ENCODE data around the gene DPH3. TPM values are rescaled to one million over a fixed set of nuclear protein-coding genes. Genes with fewer than 3 reads are reported as not detected.

The DPH3 gene
- total RNA-seq, 2 experiments from 2014 or later, result 7.3 to 19.0 TPM

- Histone ChIP-seq H3K4me2 (ENCODE audit: low read length) (no peak overlapping the region), H2AFZ (ENCODE audit: low read length) (no peak overlapping the region), H3K79me2 (ENCODE audit: insufficient read depth, low read depth, low read length) (no peaks in the 10 kb centered on the region), H3K9me3 (ENCODE audit: low read length) (no peaks in the 10 kb centered on the region), H3K27ac (ENCODE audit: low read depth, low read length, poor library complexity, severe bottlenecking) (no peak overlapping the region), H3K4me3 (ENCODE audit: low read depth, low read length, poor library complexity, severe bottlenecking) (no peak overlapping the region), H3K36me3 (ENCODE audit: insufficient read depth, low read length) (peaks cover 17% of the 10 kb centered on the region; the same call in 1 of the 2 replicates), H3K9me2 (ENCODE audit: insufficient read depth, low read length) (no peaks in the 10 kb centered on the region), H4K20me1 (ENCODE audit: insufficient read depth, low read length) (no peaks in the 10 kb centered on the region), H3K4me1 (ENCODE audit: insufficient read depth, low read length, poor library complexity, severe bottlenecking) (no peaks in the 10 kb centered on the region)
- DNase-seq (ENCODE audit: low spot score), result no peak
- intact Hi-C loops (cut with micrococcal nuclease; ENCODE audit: unreplicated experiment), result no loop called here
- TF ChIP-seq CTCF (conservative IDR thresholded peaks at IDR 0.05; ENCODE audit: low read length), result no peak
- CTCF ChIA-PET (ENCODE audit: unreplicated experiment), result no interaction called here
- no TSS peak for BruUV-seq (replicated peaks)
- POLR2A ChIA-PET, result interaction anchor here (0.6 to 1.4 kb wide), 3 partner anchors 8 to 1059 kb away, joined by 3 to 5 read pairs (median 4); partner anchors contain the start of genes DPH3 and OXNAD1
These were observed 9.4 kb downstream of the DPH3 start for GRCh38 chr3:16255326-16255725.

- H3K4me1 ChIP-seq (ENCODE audit: insufficient read depth, low read length, poor library complexity, severe bottlenecking), result no peaks in the 10 kb centered on the region
- no peak overlapping the region for H2AFZ ChIP-seq (ENCODE audit: low read length)
- H3K4me3 ChIP-seq (ENCODE audit: low read depth, low read length, poor library complexity, severe bottlenecking), result no peak overlapping the region
- CTCF ChIA-PET (ENCODE audit: unreplicated experiment), result no interaction called here
- DNase-seq (ENCODE audit: low spot score), result no peak
- H3K9me2 ChIP-seq (ENCODE audit: insufficient read depth, low read length), result no peaks in the 10 kb centered on the region
- no peak overlapping the region for H3K27ac ChIP-seq (ENCODE audit: low read depth, low read length, poor library complexity, severe bottlenecking)
- H3K79me2 ChIP-seq (ENCODE audit: insufficient read depth, low read depth, low read length), result no peaks in the 10 kb centered on the region
- BruUV-seq (replicated peaks), result no TSS peak
- POLR2A ChIA-PET, result interaction anchor here (0.6 to 1.4 kb wide), 3 partner anchors 9 to 1058 kb away, joined by 3 to 5 read pairs (median 4); partner anchors contain the start of genes DPH3 and OXNAD1
- no peaks in the 10 kb centered on the region for H3K9me3 ChIP-seq (ENCODE audit: low read length)
- no peak for TF ChIP-seq EZH2phosphoT487 (IDR thresholded peaks at IDR 0.05; ENCODE audit: borderline replicate concordance, low read depth, low read length)
- TF ChIP-seq CTCF (conservative IDR thresholded peaks at IDR 0.05; ENCODE audit: low read length), result no peak
- intact Hi-C loops (cut with micrococcal nuclease; ENCODE audit: unreplicated experiment), result no loop called here
- H3K4me2 ChIP-seq (ENCODE audit: low read length), result no peak overlapping the region
- peaks cover 13% of the 10 kb centered on the region; the same call in 1 of the 2 replicates for H3K36me3 ChIP-seq (ENCODE audit: insufficient read depth, low read length)
- H4K20me1 ChIP-seq (ENCODE audit: insufficient read depth, low read length), result no peaks in the 10 kb centered on the region
These were observed 9.8 kb downstream of the DPH3 start for GRCh38 chr3:16254916-16255315.

DNA sequence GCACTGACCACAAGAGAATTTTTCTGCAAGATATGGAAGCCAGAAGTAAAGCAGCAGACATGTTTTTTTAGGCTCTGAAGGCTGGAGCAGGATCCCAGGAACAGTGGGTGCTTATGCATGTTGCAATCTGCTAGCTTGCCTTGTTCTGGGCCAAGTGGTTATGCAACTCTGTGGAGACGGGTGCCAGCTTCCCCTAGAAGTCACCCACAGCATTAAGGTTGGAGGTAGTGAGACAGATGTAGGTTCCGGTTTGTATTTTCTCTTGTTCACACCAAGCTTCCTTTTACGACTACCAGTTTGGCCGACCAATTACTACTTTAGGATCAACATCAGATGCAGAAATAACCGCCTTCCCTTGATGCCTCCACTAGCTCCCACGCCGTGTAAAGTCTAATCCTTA, 11.1 kb downstream of the DPH3 start:
- Histone ChIP-seq H3K9me3 (ENCODE audit: low read length) (no peaks in the 10 kb centered on the region), H3K9me2 (ENCODE audit: insufficient read depth, low read length) (no peaks in the 10 kb centered on the region), H3K27ac (ENCODE audit: low read depth, low read length, poor library complexity, severe bottlenecking) (no peak overlapping the region), H4K20me1 (ENCODE audit: insufficient read depth, low read length) (no peaks in the 10 kb centered on the region), H3K36me3 (ENCODE audit: insufficient read depth, low read length) (no peaks in the 10 kb centered on the region), H3K4me1 (ENCODE audit: insufficient read depth, low read length, poor library complexity, severe bottlenecking) (no peaks in the 10 kb centered on the region), H2AFZ (ENCODE audit: low read length) (no peak overlapping the region), H3K4me2 (ENCODE audit: low read length) (no peak overlapping the region), H3K79me2 (ENCODE audit: insufficient read depth, low read depth, low read length) (no peaks in the 10 kb centered on the region), H3K4me3 (ENCODE audit: low read depth, low read length, poor library complexity, severe bottlenecking) (no peak overlapping the region)
- ChIA-PET CTCF (ENCODE audit: unreplicated experiment) (no interaction called here), POLR2A (interaction anchor here (0.7 to 0.9 kb wide), 3 partner anchors 10 to 832 kb away, joined by 3 to 4 read pairs (median 3); no protein-coding TSS in a partner anchor)
- TF ChIP-seq CTCF (conservative IDR thresholded peaks at IDR 0.05; ENCODE audit: low read length) (no peak), EZH2phosphoT487 (IDR thresholded peaks at IDR 0.05; ENCODE audit: borderline replicate concordance, low read depth, low read length) (no peak)
- DNase-seq (ENCODE audit: low spot score), result no peak
- intact Hi-C loops (cut with micrococcal nuclease; ENCODE audit: unreplicated experiment), result no loop called here
- no TSS peak for BruUV-seq (replicated peaks)

Measured in OCI-LY7 (cell line).